HUES6 (cell line): ENCODE results near the gene DNPEP.

Source experiments
- H3K27ac ChIP-seq: 2 replicates; pipeline ENCODE4 v1.7.0; 2013; ENCODE audit warnings: low read depth, mild to moderate bottlenecking, low read length, inconsistent platforms
- H3K27me3 ChIP-seq: 2 replicates; pipeline ENCODE4 v1.6.1; 2013; ENCODE audit warnings: low read length; ENCODE audit not compliant: control insufficient read depth, insufficient read depth
- H3K36me3 ChIP-seq: 2 replicates; pipeline ENCODE4 v1.6.1; 2013; ENCODE audit warnings: low read length; ENCODE audit not compliant: control insufficient read depth, insufficient read depth
- H3K4me1 ChIP-seq: 2 replicates; pipeline ENCODE4 v1.6.1; 2013; ENCODE audit warnings: low read length; ENCODE audit not compliant: control insufficient read depth, insufficient read depth
- H3K4me3 ChIP-seq: 2 replicates; pipeline ENCODE4 v1.5.1; 2013; ENCODE audit warnings: low read depth, low read length
- H3K9ac ChIP-seq: one replicate; pipeline ENCODE4 v1.6.1; 2013; ENCODE audit warnings: mild to moderate bottlenecking, low read length
- H3K9me3 ChIP-seq: 2 replicates; pipeline ENCODE4 v1.6.1; 2013; ENCODE audit warnings: low read depth, low read length; ENCODE audit not compliant: control insufficient read depth, insufficient read depth

Gene DNPEP

DNA sequence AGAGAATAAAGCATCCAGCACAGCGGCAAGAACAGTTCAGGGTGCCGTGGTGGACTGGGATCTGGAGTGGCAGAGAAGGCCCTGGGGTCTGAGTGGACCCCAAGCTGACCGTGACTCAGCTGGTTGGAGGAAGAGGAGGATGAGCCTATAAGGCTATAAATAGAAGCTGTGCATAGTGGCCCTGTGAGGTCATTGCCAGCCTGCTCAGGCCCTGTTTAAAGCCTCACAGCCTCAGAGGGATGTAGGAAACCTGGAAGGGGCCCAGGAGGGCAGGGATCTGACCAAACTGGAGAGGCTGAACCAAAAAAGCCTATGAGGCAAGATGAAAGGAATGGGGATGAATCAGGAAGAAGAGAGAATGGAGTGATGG lies 19.1 kb upstream of the DNPEP start:
- Histone ChIP-seq H3K4me1 (peaks cover 28% of the 10 kb centered on the region), H3K27ac (no peak overlapping the region), H3K36me3 (no peaks in the 10 kb centered on the region), H3K9me3 (no peaks in the 10 kb centered on the region), H3K4me3 (no peak overlapping the region), H3K9ac (no peak overlapping the region), H3K27me3 (no peaks in the 10 kb centered on the region)

- Histone ChIP-seq H3K36me3 (no peaks in the 10 kb centered on the region), H3K27me3 (no peaks in the 10 kb centered on the region), H3K4me3 (no peak overlapping the region), H3K27ac (no peak overlapping the region), H3K9ac (no peak overlapping the region), H3K4me1 (peaks cover 29% of the 10 kb centered on the region), H3K9me3 (no peaks in the 10 kb centered on the region)
Measured at GRCh38 chr2:219405958-219406860, 18.5 kb upstream of the DNPEP start.

GRCh38 chr2:219405451-219405850 lies 17.7 kb upstream of the DNPEP start:
- Histone ChIP-seq H3K4me3 (no peak overlapping the region), H3K9me3 (no peaks in the 10 kb centered on the region), H3K4me1 (peaks cover 29% of the 10 kb centered on the region), H3K36me3 (no peaks in the 10 kb centered on the region), H3K9ac (no peak overlapping the region), H3K27me3 (no peaks in the 10 kb centered on the region), H3K27ac (no peak overlapping the region)

DNA sequence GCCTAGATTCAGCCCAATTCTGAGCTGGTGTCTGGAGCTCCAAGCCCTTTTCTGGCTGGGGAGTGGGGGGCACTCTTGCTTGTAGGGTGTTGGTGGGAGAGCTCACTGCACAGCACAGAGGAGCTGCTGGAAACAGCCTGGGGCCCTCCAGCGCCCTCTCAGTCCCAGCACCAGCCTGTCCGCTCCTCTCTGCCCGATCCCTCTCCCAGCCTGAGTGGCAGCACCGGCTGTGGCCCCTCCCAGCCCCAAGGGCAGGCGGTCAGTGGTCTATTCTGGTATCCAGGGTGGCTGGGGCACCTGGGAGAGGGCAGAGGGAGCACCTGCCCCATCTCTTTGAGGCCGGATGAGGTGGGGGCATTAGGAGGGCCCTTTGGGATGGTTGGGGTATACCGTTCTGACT lies 17.2 kb upstream of the DNPEP start:
- H3K4me3 ChIP-seq = no peak overlapping the region
- no peaks in the 10 kb centered on the region for H3K27me3 ChIP-seq
- H3K36me3 ChIP-seq = no peaks in the 10 kb centered on the region
- H3K9me3 ChIP-seq = no peaks in the 10 kb centered on the region
- H3K27ac ChIP-seq = no peak overlapping the region
- H3K4me1 ChIP-seq = peaks cover 33% of the 10 kb centered on the region
- peak overlapping the region; percentile 42 for H3K9ac ChIP-seq

GRCh38 chr2:219404291-219404910 lies 16.7 kb upstream of the DNPEP start:
- H3K9ac ChIP-seq = peak overlapping the region; percentile 42
- no peak overlapping the region for H3K27ac ChIP-seq
- H3K4me1 ChIP-seq = peaks cover 38% of the 10 kb centered on the region
- H3K27me3 ChIP-seq = no peaks in the 10 kb centered on the region
- H3K9me3 ChIP-seq = no peaks in the 10 kb centered on the region
- H3K36me3 ChIP-seq = no peaks in the 10 kb centered on the region
- no peak overlapping the region for H3K4me3 ChIP-seq

DNA sequence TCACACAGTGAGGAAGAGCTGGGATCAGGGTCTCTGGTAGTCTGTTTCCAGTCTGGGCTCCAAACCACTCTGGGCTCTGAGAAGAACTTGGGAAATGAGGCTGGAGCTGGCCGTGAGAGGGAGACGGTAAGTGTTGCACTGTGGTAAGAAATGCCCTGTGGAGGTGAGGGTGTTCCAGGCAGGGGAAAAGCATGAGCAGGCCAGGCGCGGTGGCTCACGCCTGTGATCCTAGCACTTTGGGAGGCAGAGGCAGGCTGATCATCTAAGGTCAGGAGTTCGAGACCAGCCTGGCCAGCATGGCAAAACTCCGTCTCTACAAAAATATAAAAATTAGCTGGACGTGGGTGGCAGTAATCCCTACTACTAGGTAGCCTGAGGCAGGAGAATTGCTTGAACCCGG lies 16.1 kb upstream of the DNPEP start:
- Histone ChIP-seq H3K27ac (no peak overlapping the region), H3K36me3 (no peaks in the 10 kb centered on the region), H3K9ac (no peak overlapping the region), H3K9me3 (no peaks in the 10 kb centered on the region), H3K4me3 (no peak overlapping the region), H3K27me3 (no peaks in the 10 kb centered on the region), H3K4me1 (peaks cover 40% of the 10 kb centered on the region)

GRCh38 chr2:219402665-219403515 lies 15.2 kb upstream of the DNPEP start:
- Histone ChIP-seq H3K27ac (no peak overlapping the region), H3K9ac (no peak overlapping the region)

GRCh38 chr2:219401606-219402005 lies 13.9 kb upstream of the DNPEP start:
- Histone ChIP-seq H3K4me1 (peaks cover 40% of the 10 kb centered on the region), H3K4me3 (no peak overlapping the region), H3K27ac (no peak overlapping the region), H3K36me3 (no peaks in the 10 kb centered on the region), H3K27me3 (no peaks in the 10 kb centered on the region), H3K9me3 (no peaks in the 10 kb centered on the region), H3K9ac (no peak overlapping the region)

More at GRCh38 chr2:219402665-219403515, 15.2 kb upstream of the DNPEP start:
- peaks cover 40% of the 10 kb centered on the region for H3K4me1 ChIP-seq
- H3K36me3 ChIP-seq = no peaks in the 10 kb centered on the region
- H3K4me3 ChIP-seq = no peak overlapping the region
- no peaks in the 10 kb centered on the region for H3K9me3 ChIP-seq
- no peaks in the 10 kb centered on the region for H3K27me3 ChIP-seq

- H3K9me3 ChIP-seq = no peaks in the 10 kb centered on the region
- no peak overlapping the region for H3K9ac ChIP-seq
- H3K27ac ChIP-seq = no peak overlapping the region
- peaks cover 38% of the 10 kb centered on the region for H3K4me1 ChIP-seq
- no peaks in the 10 kb centered on the region for H3K36me3 ChIP-seq
- no peaks in the 10 kb centered on the region for H3K27me3 ChIP-seq
- no peak overlapping the region for H3K4me3 ChIP-seq
Measured at GRCh38 chr2:219400562-219400961, 12.8 kb upstream of the DNPEP start.

DNA sequence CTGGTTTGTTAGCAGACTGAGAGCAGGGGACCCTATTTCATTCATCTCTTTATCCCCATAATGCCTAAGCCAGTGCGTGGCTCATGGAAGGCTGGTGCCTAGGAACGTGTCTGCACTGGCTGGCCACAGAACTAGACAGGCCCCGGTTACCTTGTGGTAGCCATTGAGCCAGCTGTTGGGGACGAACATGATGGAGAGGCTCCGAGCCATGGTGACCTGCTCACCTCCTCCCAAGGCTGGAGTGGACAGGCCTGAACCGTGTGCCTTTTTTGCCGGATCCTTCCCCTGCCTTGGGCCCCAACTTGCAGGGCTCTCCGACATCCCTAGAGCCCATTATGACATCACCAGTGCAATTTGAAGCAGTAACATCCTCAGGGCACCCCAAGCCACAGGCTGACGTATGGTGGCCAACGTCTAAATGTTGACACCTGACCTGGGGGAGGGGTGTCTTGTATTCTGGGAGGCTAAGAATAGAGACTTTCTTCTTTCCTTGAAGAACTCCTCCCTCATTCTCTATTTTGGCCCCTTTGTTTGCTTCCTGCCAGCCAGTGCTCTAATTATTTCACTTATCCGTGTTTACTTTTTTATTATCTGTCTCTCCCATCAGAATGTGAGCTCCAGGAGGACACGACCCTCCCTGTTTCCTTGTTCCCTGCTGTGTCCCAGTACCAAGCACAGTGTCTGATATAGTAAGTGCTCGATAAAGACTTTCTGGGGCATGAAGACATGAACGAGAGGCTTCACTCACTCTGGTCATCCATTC lies 12.2 kb upstream of the DNPEP start:
- Histone ChIP-seq H3K4me3 (no peak overlapping the region), H3K9ac (no peak overlapping the region), H3K27me3 (no peaks in the 10 kb centered on the region), H3K27ac (no peak overlapping the region), H3K4me1 (peaks cover 32% of the 10 kb centered on the region), H3K36me3 (no peaks in the 10 kb centered on the region), H3K9me3 (no peaks in the 10 kb centered on the region)
